G401.6 (cell line): ENCODE measurements around the gene MON2.

ENCODE experiments used
- FAIRE-seq: peaks from 2 replicates; lab custom pipeline; 2012; peaks lifted over from hg19 to GRCh38; lab: Jason Lieb, UNC

Gene MON2

GRCh38 chr12:62618930-62619329, 152.3 kb downstream of the MON2 start:
- no peak for FAIRE-seq

DNA sequence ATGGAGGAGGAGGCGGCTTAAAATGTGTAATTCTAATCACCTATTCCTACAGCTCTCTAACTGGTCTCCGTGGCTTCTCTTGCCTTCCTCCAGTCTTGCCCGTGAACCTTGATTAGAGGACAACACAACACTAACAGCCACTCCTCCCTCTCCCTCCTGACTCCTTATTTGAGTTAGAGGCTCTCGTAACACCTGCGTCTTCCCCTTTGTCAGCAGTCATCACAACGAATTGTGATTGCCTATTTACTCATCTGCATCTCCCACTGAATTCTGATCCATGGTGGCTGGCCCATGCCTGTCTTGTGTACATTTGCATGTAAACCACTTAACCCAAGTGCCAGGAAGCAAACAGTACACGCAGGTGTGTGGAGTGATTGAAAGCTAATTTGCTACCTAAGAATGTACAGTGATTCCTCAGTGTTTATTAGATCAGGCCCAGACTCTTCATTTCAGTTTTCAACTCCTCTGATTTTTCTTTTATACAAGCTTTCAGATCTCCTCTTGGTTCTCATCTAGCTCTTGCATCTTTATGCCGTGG, 154.5 kb downstream of the MON2 start:
- no peak for FAIRE-seq

DNA sequence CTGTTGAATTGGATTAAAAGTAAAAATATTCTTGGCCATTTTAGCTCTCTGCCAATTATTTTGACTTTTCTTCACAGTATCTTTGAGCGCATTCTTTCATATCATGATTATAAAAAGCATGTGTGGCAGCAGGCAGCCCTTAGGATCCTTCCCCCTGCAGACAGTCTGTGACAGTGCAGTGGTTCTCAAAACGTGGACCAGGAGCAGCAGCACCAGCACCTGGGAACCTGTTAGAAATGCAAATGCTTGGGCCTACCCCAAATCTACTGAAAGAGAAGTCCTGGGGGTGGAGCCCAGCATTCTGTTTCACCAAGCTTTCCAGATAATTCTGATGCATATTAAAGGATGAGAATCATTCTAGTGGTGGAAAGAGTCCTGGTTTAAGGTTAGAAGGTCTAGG, 155.6 kb downstream of the MON2 start:
- no peak for FAIRE-seq

- FAIRE-seq, result no peak
Observed at GRCh38 chr12:62625228-62625627, 158.6 kb downstream of the MON2 start.

DNA sequence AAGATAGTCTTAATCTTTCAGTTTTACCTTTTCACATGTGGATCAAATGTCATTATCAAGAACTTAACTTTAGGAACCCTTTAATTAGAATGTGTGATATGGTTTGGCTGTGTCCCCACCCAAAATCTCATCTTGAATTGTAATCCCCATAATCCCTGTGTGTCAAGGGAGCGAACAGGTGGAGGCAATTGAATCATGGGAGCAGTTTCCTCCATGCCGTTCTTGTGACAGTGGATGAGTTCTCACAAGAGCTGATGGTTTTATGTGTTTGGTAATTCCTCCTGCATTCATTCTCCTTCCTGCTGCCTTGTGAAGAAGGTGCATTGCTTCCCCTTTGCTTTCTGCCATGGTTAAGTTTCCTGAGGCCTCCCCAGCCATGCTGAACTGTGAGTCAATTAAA, 160.6 kb downstream of the MON2 start:
- no peak for FAIRE-seq

GRCh38 chr12:62629413-62629812, 162.8 kb downstream of the MON2 start:
- FAIRE-seq, result no peak

DNA sequence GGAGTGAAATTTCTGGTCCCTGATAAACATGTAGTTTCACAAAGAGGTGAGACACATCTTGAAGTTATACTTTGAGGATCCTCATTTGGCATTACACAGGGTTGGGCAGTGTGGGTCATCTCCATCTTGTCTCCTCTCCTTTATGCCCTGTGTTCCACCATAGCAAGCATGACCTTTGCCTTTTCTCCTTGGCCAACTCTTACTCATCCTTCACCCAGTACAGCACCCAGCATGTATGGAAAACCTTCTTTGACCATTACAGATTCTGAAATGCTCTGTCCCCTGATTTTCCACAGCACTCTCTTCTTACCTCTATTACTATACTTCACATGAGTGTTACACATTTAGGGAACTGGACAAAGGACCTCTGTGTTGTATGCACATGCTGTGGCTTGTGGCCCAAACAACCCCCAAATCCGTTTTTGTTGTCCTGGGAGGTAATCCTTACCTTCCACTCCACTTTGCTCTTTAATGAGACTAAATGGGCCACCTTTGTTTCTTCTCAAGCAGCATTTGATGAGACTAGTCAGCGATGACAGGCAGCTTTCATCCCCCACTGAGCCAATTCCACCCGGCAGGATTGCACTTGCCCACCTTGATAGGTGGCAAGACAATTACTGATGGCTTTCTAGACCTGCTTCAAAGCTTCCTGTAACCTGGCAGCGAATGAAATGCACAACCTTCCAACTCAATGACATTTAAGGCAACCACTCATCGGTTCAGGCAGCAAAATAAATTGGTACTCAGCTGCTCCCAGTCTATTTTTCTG, 163.5 kb downstream of the MON2 start:
- FAIRE-seq, result no peak

- peak; percentile 98 for FAIRE-seq
Observed at GRCh38 chr12:62631471-62632410, 165.1 kb downstream of the MON2 start.

GRCh38 chr12:62632411-62632918, 165.8 kb downstream of the MON2 start:
- FAIRE-seq, result no peak

- no peak for FAIRE-seq
Observed at GRCh38 chr12:62635649-62636048, 169.0 kb downstream of the MON2 start.

DNA sequence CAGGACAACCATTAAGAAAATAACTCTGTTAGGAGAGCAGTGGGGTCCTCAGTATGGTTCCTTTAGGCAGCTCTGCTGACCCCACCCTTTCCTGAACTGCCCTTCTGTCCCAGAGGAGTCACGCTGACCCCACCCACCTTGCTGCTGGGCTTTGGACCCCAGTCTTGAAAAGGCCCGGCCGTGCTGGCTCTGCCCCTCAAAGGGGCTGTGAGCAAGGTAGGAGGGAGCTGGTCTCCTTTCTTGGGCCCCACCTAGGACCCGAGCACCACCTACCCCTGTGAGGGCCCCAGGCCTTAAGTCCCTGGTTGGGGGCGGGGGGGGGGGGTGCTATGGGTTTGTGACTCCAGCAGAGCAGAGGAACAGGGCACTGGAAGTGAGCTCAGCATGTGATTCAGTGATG, 171.1 kb downstream of the MON2 start:
- no peak for FAIRE-seq

- FAIRE-seq, result peak; percentile 51
Observed at GRCh38 chr12:62640910-62641448, 174.4 kb downstream of the MON2 start.

- FAIRE-seq, result no peak
Observed at GRCh38 chr12:62642486-62642885, 175.9 kb downstream of the MON2 start.

GRCh38 chr12:62643486-62643885, 176.9 kb downstream of the MON2 start:
- FAIRE-seq, result no peak

GRCh38 chr12:62646566-62646965, 179.9 kb downstream of the MON2 start:
- FAIRE-seq, result no peak

GRCh38 chr12:62647586-62647985, 181.0 kb downstream of the MON2 start:
- no peak for FAIRE-seq

GRCh38 chr12:62649412-62650138, 182.9 kb downstream of the MON2 start:
- FAIRE-seq, result peak; percentile 86
